H9 (cell line): ENCODE measurements around the gene SPATA2. TPM values are rescaled to one million over a fixed set of nuclear protein-coding genes. Genes with fewer than 3 reads are reported as not detected.

Experiments used
- DNase-seq: peaks from one replicate; pipeline ENCODE4 v3.0.0-alpha.2; 2017
- H2AFZ ChIP-seq: one replicate; pipeline ENCODE4 v1.6.1; 2013; ENCODE audit warnings: mild to moderate bottlenecking, low read length, control low read depth, moderate library complexity
- H2AK5ac ChIP-seq: 2 replicates; pipeline ENCODE4 v1.6.1; 2013; ENCODE audit warnings: low read length, control low read depth, mixed read lengths; ENCODE audit not compliant: insufficient read length
- H2BK120ac ChIP-seq: one replicate; pipeline ENCODE4 v1.6.1; 2013; ENCODE audit warnings: low read depth, mild to moderate bottlenecking, low read length, control low read depth, inconsistent platforms; ENCODE audit not compliant: poor library complexity, severe bottlenecking
- H2BK12ac ChIP-seq: 2 replicates; pipeline ENCODE4 v1.6.1; 2013; ENCODE audit warnings: low read length, control low read depth, mixed read lengths, low read depth; ENCODE audit not compliant: insufficient read length
- H2BK15ac ChIP-seq: 2 replicates; pipeline ENCODE4 v1.6.1; 2013; ENCODE audit warnings: low read depth, low read length, control low read depth
- H2BK20ac ChIP-seq: one replicate; pipeline ENCODE4 v1.6.1; 2013; ENCODE audit warnings: low read depth, mild to moderate bottlenecking, low read length, control low read depth, inconsistent platforms; ENCODE audit not compliant: poor library complexity, severe bottlenecking
- H2BK5ac ChIP-seq: 2 replicates; pipeline ENCODE4 v1.6.1; 2013; ENCODE audit warnings: low read length, control low read depth, mixed read lengths; ENCODE audit not compliant: insufficient read length
- H3K14ac ChIP-seq: 2 replicates; pipeline ENCODE4 v1.6.1; 2013; ENCODE audit warnings: low read length, control low read depth; ENCODE audit not compliant: insufficient read depth
- H3K18ac ChIP-seq: 2 replicates; pipeline ENCODE4 v1.6.1; 2013; ENCODE audit warnings: low read depth, mild to moderate bottlenecking, mixed read lengths, low read length, control low read depth; ENCODE audit not compliant: insufficient read length
- H3K23ac ChIP-seq: 2 replicates; pipeline ENCODE4 v1.6.1; 2013; ENCODE audit warnings: low read length, control low read depth, mixed read lengths, low read depth; ENCODE audit not compliant: insufficient read length
- H3K23me2 ChIP-seq: 2 replicates; pipeline ENCODE4 v1.6.1; 2013; ENCODE audit warnings: low read depth, mild to moderate bottlenecking, mixed read lengths, low read length, control low read depth; ENCODE audit not compliant: insufficient read length, poor library complexity, severe bottlenecking
- H3K27ac ChIP-seq: 2 replicates; pipeline ENCODE4 v1.5.1; 2013; ENCODE audit warnings: low read length, control low read depth, mixed read lengths, low read depth; ENCODE audit not compliant: insufficient read length
- H3K27me3 ChIP-seq: 2 replicates; pipeline ENCODE4 v1.6.1; 2013; ENCODE audit warnings: low read length, control low read depth, inconsistent platforms; ENCODE audit not compliant: insufficient read depth
- H3K4ac ChIP-seq: 2 replicates; pipeline ENCODE4 v1.6.1; 2013; ENCODE audit warnings: low read depth, mild to moderate bottlenecking, control low read depth, inconsistent platforms, low read length, moderate library complexity
- H3K4me1 ChIP-seq: 2 replicates; pipeline ENCODE4 v1.6.1; 2013; ENCODE audit warnings: low read length, control low read depth, inconsistent platforms; ENCODE audit not compliant: insufficient read depth
- H3K4me2 ChIP-seq: 2 replicates; pipeline ENCODE4 v1.6.1; 2013; ENCODE audit warnings: low read length, control low read depth, mixed read lengths; ENCODE audit not compliant: insufficient read length, insufficient read depth
- H3K56ac ChIP-seq: 2 replicates; pipeline ENCODE4 v1.6.1; 2013; ENCODE audit warnings: low read depth, mild to moderate bottlenecking, mixed read lengths, low read length, control low read depth; ENCODE audit not compliant: insufficient read length
- H3K79me1 ChIP-seq: 2 replicates; pipeline ENCODE4 v1.6.1; 2013; ENCODE audit warnings: low read depth, mild to moderate bottlenecking, moderate library complexity, low read length, control low read depth, inconsistent platforms; ENCODE audit not compliant: insufficient read depth, poor library complexity, severe bottlenecking
- H3K79me2 ChIP-seq: 2 replicates; pipeline ENCODE4 v1.6.1; 2013; ENCODE audit warnings: low read length, control low read depth, inconsistent platforms; ENCODE audit not compliant: insufficient read depth
- H3K9ac ChIP-seq: 2 replicates; pipeline ENCODE4 v1.6.1; 2013; ENCODE audit warnings: low read length, control low read depth, mixed read lengths; ENCODE audit not compliant: insufficient read length; ENCODE audit errors: extremely low read depth
- H3K9me3 ChIP-seq: one replicate; pipeline ENCODE4 v1.6.1; 2013; ENCODE audit warnings: low read depth, low read length, inconsistent platforms; ENCODE audit not compliant: control insufficient read depth
- H3T11ph ChIP-seq: one replicate; pipeline ENCODE4 v1.6.1; 2013; ENCODE audit warnings: mild to moderate bottlenecking, low read length, control low read depth, inconsistent platforms
- H4K20me1 ChIP-seq: one replicate; pipeline ENCODE4 v1.6.1; 2013; ENCODE audit not compliant: control insufficient read depth, insufficient read length, insufficient read depth
- H4K5ac ChIP-seq: 2 replicates; pipeline ENCODE4 v1.6.1; 2013; ENCODE audit warnings: low read depth, mild to moderate bottlenecking, mixed read lengths, low read length, control low read depth; ENCODE audit not compliant: insufficient read length
- H4K8ac ChIP-seq: replicated peaks from 2 replicates; pipeline ENCODE4 v1.6.1; 2013; ENCODE audit warnings: low read length, control low read depth, mixed read lengths, low read depth; ENCODE audit not compliant: insufficient read length
- H4K91ac ChIP-seq: 2 replicates; pipeline ENCODE4 v1.6.1; 2013; ENCODE audit warnings: low read depth, mild to moderate bottlenecking, moderate library complexity, mixed read lengths, low read length, control low read depth; ENCODE audit not compliant: insufficient read length
- H3K27ac Mint-ChIP-seq, 3 experiments: 2 replicates in 2 of 3; 3 replicates in 1 of 3; pipeline ENCODE4 v1.8.0; 2020 to 2021; ENCODE audit warnings: mixed read lengths in 3 of 3, mild to moderate bottlenecking in 1 of 3, moderate library complexity in 1 of 3
- H3K27me3 Mint-ChIP-seq: 2 replicates; pipeline ENCODE4 v1.8.0; 2021; ENCODE audit warnings: low read depth, mild to moderate bottlenecking, moderate library complexity, mixed read lengths
- H3K36me3 Mint-ChIP-seq, 3 experiments: 2 replicates in 2 of 3; 3 replicates in 1 of 3; pipeline ENCODE4 v1.8.0; 2020 to 2021; ENCODE audit warnings: low read depth in 3 of 3, mixed read lengths in 3 of 3; ENCODE audit not compliant: insufficient read depth in 1 of 3
- H3K4me1 Mint-ChIP-seq, 2 experiments: 2 replicates each; pipeline ENCODE4 v1.8.0; 2020; ENCODE audit warnings: mixed read lengths in 2 of 2
- H3K4me3 Mint-ChIP-seq, 2 experiments: 2 replicates in 1 of 2; 3 replicates in 1 of 2; pipeline ENCODE4 v1.8.0; 2020 to 2021; ENCODE audit warnings: mild to moderate bottlenecking in 2 of 2, mixed read lengths in 2 of 2, moderate library complexity in 1 of 2
- H3K9me3 Mint-ChIP-seq, 2 experiments: 2 replicates in 1 of 2; 3 replicates in 1 of 2; pipeline ENCODE4 v1.8.0; 2020; ENCODE audit warnings: mild to moderate bottlenecking in 2 of 2, mixed read lengths in 2 of 2, moderate library complexity in 1 of 2
- WGBS: extraction: QIAGEN DNeasy Blood & Tissue Kit; methylation state at CpG from one replicate; pipeline ENCODE4 v1.1.7; 2013; ENCODE audit warnings: missing lambda C conversion rate, low lambda C conversion rate, mixed read lengths; ENCODE audit not compliant: insufficient read length; ENCODE audit errors: extremely low coverage; 5-methylcytosine and 5-hydroxymethylcytosine counted together
- total RNA-seq: library from RNA; stranded (reverse); gene quantifications from 2 replicates; pipeline ENCODE4 v1.2.1, GENCODE V29; 2021
- TF ChIP-seq, protein P1 (sequence below): fragments of 200-600 bp; sonication (generic); conservative IDR thresholded peaks from 3 replicates; pipeline ENCODE4 v1.8.0; 2021; ENCODE audit warnings: antibody characterized with exemption, mild to moderate bottlenecking

Gene SPATA2
- total RNA-seq, 1 experiment from 2014 or later, result 9.6 TPM

DNA sequence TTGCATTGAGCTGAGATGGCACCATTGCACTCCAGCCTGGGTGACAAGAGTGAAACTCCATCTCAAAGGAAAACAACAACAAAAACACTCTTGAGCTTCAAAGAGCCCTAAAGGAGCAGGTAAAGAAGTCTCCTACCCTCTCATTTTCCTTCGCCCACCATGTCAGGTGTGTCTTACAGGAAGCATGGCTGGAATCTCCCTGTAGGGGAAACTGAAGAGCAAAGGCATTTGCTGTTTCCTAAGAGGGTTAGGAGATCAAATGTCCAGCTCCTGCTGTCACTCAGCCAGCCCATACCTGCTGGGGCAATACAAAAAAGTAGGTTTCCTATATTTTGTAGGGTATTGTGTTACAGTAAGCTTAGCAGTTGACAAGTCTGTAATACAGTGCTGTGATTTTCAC, 43.3 kb downstream of the SPATA2 start:
- Histone ChIP-seq H2BK120ac (no peak overlapping the region), H3T11ph (no peak overlapping the region), H3K79me2 (no peaks in the 10 kb centered on the region), H4K20me1 (peaks cover 3% of the 10 kb centered on the region), H4K5ac (no peak overlapping the region), H3K9ac (no peak overlapping the region), H2BK12ac (no peak overlapping the region), H2BK20ac (no peak overlapping the region), H3K56ac (no peak overlapping the region), H2BK5ac (no peak overlapping the region), H3K27ac (no peak overlapping the region), H3K9me3 (no peaks in the 10 kb centered on the region), H4K8ac (no peak overlapping the region), H4K91ac (no peak overlapping the region), H2BK15ac (no peak overlapping the region), H3K4ac (no peak overlapping the region), H3K23me2 (no peaks in the 10 kb centered on the region), H3K27me3 (no peaks in the 10 kb centered on the region), H3K14ac (no peak overlapping the region), H3K18ac (no peak overlapping the region), H3K4me2 (no peak overlapping the region), H3K4me1 (no peaks in the 10 kb centered on the region), H3K23ac (no peak overlapping the region), H2AFZ (no peak overlapping the region), H2AK5ac (no peak overlapping the region), H3K79me1 (no peaks in the 10 kb centered on the region)
- Mint-ChIP-seq H3K4me1 (peaks cover 12 to 13% of the 10 kb centered on the region in 2 experiments), H3K27ac (no peak overlapping the region), H3K36me3 (peaks cover 0 to 15% (median 0%) of the 10 kb centered on the region in 3 experiments; a peak in 3 of 7 replicates), H3K27me3 (peaks cover 1% of the 10 kb centered on the region), H3K4me3 (no peak overlapping the region), H3K9me3 (no peaks in the 10 kb centered on the region; a peak in 1 of 5 replicates)
- TF ChIP-seq, protein P1, sequence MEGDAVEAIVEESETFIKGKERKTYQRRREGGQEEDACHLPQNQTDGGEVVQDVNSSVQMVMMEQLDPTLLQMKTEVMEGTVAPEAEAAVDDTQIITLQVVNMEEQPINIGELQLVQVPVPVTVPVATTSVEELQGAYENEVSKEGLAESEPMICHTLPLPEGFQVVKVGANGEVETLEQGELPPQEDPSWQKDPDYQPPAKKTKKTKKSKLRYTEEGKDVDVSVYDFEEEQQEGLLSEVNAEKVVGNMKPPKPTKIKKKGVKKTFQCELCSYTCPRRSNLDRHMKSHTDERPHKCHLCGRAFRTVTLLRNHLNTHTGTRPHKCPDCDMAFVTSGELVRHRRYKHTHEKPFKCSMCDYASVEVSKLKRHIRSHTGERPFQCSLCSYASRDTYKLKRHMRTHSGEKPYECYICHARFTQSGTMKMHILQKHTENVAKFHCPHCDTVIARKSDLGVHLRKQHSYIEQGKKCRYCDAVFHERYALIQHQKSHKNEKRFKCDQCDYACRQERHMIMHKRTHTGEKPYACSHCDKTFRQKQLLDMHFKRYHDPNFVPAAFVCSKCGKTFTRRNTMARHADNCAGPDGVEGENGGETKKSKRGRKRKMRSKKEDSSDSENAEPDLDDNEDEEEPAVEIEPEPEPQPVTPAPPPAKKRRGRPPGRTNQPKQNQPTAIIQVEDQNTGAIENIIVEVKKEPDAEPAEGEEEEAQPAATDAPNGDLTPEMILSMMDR, result no peak
- DNase-seq, result no peak
- WGBS, result no CpG with 5 or more reads among the region's 1 CpG
